Smooth muscle cell (in vitro differentiated cells): ENCODE measurements around the gene KRTAP9-3. TPM values are rescaled to one million over a fixed set of nuclear protein-coding genes. Genes with fewer than 3 reads are reported as not detected.
"Not testable (repeated sequence)": the region's sequence is repeated elsewhere in the genome, so short reads cannot be mapped to it uniquely, and the experiment has no call there.

Experiments
- DNase-seq: peaks from one replicate; lab custom pipeline; 2025; ENCODE audit not compliant: unreplicated experiment; lab: John Stamatoyannopoulos, UW
- H2AFZ ChIP-seq: fragments of 200-600 bp; sonication (generic); 2 replicates; pipeline ENCODE4 v1.6.0; 2016; ENCODE audit warnings: antibody characterized with exemption, low read depth, mild to moderate bottlenecking
- H3F3A ChIP-seq: fragments of 200-600 bp; sonication (generic); 2 replicates; pipeline ENCODE4 v1.6.0; 2017; ENCODE audit warnings: antibody characterized with exemption, low read depth
- H3K27ac ChIP-seq: fragments of 200-600 bp; sonication (generic); 2 replicates; pipeline ENCODE4 v1.5.1; 2016; ENCODE audit warnings: low read depth, mild to moderate bottlenecking
- H3K27me3 ChIP-seq: fragments of 200-600 bp; sonication (generic); 2 replicates; pipeline ENCODE4 v1.6.1; 2016; ENCODE audit warnings: low read depth, mild to moderate bottlenecking
- H3K36me3 ChIP-seq: fragments of 200-600 bp; sonication (generic); 2 replicates; pipeline ENCODE4 v1.5.1; 2016; ENCODE audit warnings: low read depth
- H3K4me1 ChIP-seq: fragments of 200-600 bp; sonication (generic); 2 replicates; pipeline ENCODE4 v1.5.1; 2016; ENCODE audit warnings: low read depth
- H3K4me2 ChIP-seq: fragments of 200-600 bp; sonication (generic); 2 replicates; pipeline ENCODE4 v1.6.0; 2016; ENCODE audit warnings: mild to moderate bottlenecking
- H3K4me3 ChIP-seq: fragments of 200-600 bp; sonication (generic); 2 replicates; pipeline ENCODE4 v1.5.1; 2016; ENCODE audit warnings: mild to moderate bottlenecking
- H3K79me2 ChIP-seq: fragments of 200-600 bp; sonication (generic); 2 replicates; pipeline ENCODE4 v1.6.0; 2016; ENCODE audit warnings: low read depth, mild to moderate bottlenecking
- H3K9ac ChIP-seq: fragments of 200-600 bp; sonication (generic); 2 replicates; pipeline ENCODE4 v1.6.0; 2016; ENCODE audit warnings: low read depth
- H3K9me3 ChIP-seq: fragments of 200-600 bp; sonication (generic); replicated peaks from 2 replicates; pipeline ENCODE4 v1.5.1; 2016; ENCODE audit warnings: low read depth
- H4K20me1 ChIP-seq: fragments of 200-600 bp; sonication (generic); 2 replicates; pipeline ENCODE4 v1.6.0; 2016; ENCODE audit warnings: low read depth
- WGBS: methylation state at CpG from one replicate; pipeline ENCODE4 v1.1.7; 2016; ENCODE audit warnings: low lambda C conversion rate; 5-methylcytosine and 5-hydroxymethylcytosine counted together
- polyA plus RNA-seq: library from polyadenylated mRNA; unstranded; fragments of >200 nt; fragmentation: Nextera tagmentation; extraction: Ambion mirVana; gene quantifications from 2 replicates; pipeline ENCODE4 v1.2.1, GENCODE V29; 2016
- total RNA-seq: library from RNA; depleted of rRNA; stranded (reverse); fragments of >200 nt; gene quantifications from 2 replicates; pipeline ENCODE4 v1.2.3, GENCODE V29; 2014
- TF ChIP-seq, protein P1 (sequence below): fragments of 200-600 bp; sonication (generic); IDR thresholded peaks from 2 replicates; pipeline ENCODE4 v1.5.1; 2017; ENCODE audit warnings: borderline replicate concordance, mild to moderate bottlenecking, antibody characterized with exemption; ENCODE audit not compliant: insufficient read depth, poor library complexity, severe bottlenecking

KRTAP9-3 gene, protein sequence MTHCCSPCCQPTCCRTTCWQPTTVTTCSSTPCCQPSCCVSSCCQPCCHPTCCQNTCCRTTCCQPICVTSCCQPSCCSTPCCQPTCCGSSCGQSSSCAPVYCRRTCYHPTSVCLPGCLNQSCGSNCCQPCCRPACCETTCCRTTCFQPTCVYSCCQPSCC
- not detected in 2 replicates for total RNA-seq
- polyA plus RNA-seq, result not detected in 2 replicates

DNA sequence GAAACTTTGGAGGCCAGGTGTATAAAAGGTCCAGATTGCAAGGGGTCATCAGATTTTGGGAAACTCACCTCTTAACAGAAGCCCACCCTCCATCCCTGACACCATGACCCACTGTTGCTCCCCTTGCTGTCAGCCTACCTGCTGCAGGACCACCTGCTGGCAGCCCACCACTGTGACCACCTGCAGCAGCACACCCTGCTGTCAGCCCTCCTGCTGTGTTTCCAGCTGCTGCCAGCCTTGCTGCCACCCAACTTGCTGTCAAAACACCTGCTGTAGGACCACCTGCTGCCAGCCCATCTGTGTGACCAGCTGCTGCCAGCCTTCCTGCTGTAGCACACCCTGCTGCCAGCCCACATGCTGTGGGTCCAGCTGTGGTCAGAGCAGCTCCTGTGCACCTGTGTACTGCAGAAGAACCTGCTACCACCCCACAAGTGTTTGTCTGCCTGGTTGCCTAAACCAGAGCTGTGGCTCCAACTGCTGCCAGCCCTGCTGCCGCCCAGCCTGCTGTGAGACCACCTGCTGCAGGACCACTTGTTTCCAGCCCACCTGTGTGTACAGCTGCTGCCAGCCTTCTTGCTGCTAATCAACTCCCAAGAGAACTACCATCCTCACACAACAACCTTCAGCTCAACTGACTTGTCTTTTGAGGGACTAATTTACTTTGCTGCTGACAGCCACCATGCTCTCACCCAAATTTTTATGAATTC lies at the start of gene KRTAP9-3:
KRTAP9-3 (plus strand) TSS at position 51 of the 707 bp plus-strand sequence; CDS start at position 104, 53 bp downstream.
- DNase-seq, H4K20me1 ChIP-seq, H3K4me1 ChIP-seq, H3K4me2 ChIP-seq, H3K27ac ChIP-seq, H2AFZ ChIP-seq, H3K79me2 ChIP-seq, H3F3A ChIP-seq, H3K4me3 ChIP-seq, H3K9ac ChIP-seq, H3K36me3 ChIP-seq, H3K9me3 ChIP-seq: not testable (repeated sequence)
- WGBS, result 75% methylated on average over 1 of the region's 1 CpG
- H3K27me3 ChIP-seq, result peaks cover 33% of the 10 kb centered on the region

DNA sequence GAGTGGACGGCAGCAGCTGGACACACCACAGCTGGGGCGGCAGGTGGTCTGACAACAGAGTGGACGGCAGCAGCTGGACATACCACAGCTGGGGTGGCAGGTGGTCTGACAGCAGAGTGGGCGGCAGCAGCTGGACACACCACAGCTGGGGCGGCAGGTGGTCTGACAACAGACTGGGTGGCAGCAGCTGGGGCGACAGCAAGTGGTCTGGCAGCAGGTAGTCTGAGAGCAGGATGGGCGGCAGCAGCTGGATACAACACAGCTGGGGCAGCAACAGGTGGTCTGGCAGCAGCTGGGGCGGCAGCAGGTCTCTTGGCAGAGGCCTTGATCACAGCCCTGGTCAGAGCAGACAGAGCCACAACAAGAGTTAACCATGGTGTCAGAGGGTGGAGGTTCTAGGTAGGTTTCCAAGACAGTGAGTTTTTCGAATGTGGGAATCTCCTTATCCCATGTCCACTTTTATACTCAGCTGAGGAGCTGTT lies 47.7 kb upstream of the KRTAP9-3 start, which contains the start of gene KRTAP4-1:
KRTAP4-1 (minus strand) TSS at position 432 of the 482 bp plus-strand sequence; CDS start at position 375, 57 bp downstream.
- Histone ChIP-seq H2AFZ (no peak within 1 kb of the TSS), H3K9ac (no peak within 1 kb of the TSS), H3K4me2 (no peak within 1 kb of the TSS), H3K9me3 (no peaks in the 10 kb centered on the region), H3K4me1 (no peaks in the 10 kb centered on the region), H3K27ac (no peak within 1 kb of the TSS), H3K79me2 (no peaks in the 10 kb centered on the region), H3K27me3 (peaks cover 9% of the 10 kb centered on the region), H3K4me3 (no peak within 1 kb of the TSS), H3K36me3 (no peaks in the 10 kb centered on the region), H4K20me1 (no peaks in the 10 kb centered on the region), H3F3A (no peaks in the 10 kb centered on the region)
- TF ChIP-seq, protein P1, sequence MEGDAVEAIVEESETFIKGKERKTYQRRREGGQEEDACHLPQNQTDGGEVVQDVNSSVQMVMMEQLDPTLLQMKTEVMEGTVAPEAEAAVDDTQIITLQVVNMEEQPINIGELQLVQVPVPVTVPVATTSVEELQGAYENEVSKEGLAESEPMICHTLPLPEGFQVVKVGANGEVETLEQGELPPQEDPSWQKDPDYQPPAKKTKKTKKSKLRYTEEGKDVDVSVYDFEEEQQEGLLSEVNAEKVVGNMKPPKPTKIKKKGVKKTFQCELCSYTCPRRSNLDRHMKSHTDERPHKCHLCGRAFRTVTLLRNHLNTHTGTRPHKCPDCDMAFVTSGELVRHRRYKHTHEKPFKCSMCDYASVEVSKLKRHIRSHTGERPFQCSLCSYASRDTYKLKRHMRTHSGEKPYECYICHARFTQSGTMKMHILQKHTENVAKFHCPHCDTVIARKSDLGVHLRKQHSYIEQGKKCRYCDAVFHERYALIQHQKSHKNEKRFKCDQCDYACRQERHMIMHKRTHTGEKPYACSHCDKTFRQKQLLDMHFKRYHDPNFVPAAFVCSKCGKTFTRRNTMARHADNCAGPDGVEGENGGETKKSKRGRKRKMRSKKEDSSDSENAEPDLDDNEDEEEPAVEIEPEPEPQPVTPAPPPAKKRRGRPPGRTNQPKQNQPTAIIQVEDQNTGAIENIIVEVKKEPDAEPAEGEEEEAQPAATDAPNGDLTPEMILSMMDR, result no peak
- no peak for DNase-seq
- WGBS, result 80% methylated on average over 9 of the region's 9 CpGs

DNA sequence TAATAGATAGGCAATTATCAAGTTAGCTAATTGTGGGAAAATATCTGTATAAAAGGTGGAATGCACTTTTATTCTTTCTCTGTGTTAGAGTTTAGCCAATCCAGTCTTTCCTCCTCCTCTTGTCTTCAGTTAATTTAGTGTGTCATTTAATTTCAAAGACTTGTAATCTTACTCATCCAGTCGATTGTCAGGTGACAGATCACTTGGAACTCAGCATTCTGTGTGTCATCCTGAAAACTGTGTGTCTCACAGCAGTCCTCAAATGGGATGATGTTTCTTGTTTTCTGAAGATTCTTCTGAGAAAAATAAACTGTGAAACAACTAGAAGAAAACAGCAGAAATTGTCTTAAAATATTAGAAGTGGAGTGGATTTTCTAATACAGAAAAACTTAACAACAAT lies 47.2 kb upstream of the KRTAP9-3 start:
- Histone ChIP-seq H2AFZ (no peak overlapping the region), H3K9me3 (no peaks in the 10 kb centered on the region), H3K4me1 (no peaks in the 10 kb centered on the region), H3K36me3 (no peaks in the 10 kb centered on the region), H4K20me1 (no peaks in the 10 kb centered on the region), H3K79me2 (no peaks in the 10 kb centered on the region), H3K9ac (no peak overlapping the region), H3K4me3 (no peak overlapping the region), H3K4me2 (no peak overlapping the region), H3F3A (no peaks in the 10 kb centered on the region), H3K27ac (no peak overlapping the region), H3K27me3 (peaks cover 9% of the 10 kb centered on the region)
- TF ChIP-seq, protein P1, result no peak
- DNase-seq, result no peak
- 88% methylated on average over 1 of the region's 1 CpG for WGBS

DNA sequence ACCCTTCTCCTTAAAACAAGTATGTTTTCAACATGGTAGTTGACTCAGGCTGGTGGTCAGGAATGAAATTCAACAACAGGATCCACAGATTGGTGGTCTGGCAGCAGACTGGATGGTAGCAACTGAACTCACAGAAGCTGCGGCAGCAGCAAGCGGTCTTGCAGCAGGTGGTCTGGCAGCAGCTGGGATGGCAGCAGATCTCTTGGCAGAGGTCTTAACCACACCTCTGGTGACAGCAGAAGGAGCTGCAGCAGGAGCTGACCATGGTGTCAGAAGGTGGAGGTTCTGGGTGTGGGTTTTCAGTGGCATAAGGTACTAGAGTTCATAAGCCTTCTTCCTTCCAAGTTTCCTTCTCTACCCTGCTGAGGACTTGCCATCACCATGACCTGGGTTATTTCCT lies 45.4 kb upstream of the KRTAP9-3 start:
- no peaks in the 10 kb centered on the region for H3K9me3 ChIP-seq
- WGBS, result 92% methylated on average over 2 of the region's 2 CpGs
- H3K36me3 ChIP-seq, result no peaks in the 10 kb centered on the region
- no peak overlapping the region for H3K4me2 ChIP-seq
- DNase-seq, result no peak
- H3K4me3 ChIP-seq, result no peak overlapping the region
- no peaks in the 10 kb centered on the region for H3F3A ChIP-seq
- no peak overlapping the region for H2AFZ ChIP-seq
- TF ChIP-seq, protein P1, result no peak
- no peaks in the 10 kb centered on the region for H4K20me1 ChIP-seq
- H3K27me3 ChIP-seq, result peaks cover 9% of the 10 kb centered on the region
- no peaks in the 10 kb centered on the region for H3K4me1 ChIP-seq
- no peak overlapping the region for H3K27ac ChIP-seq
- H3K9ac ChIP-seq, result no peak overlapping the region
- H3K79me2 ChIP-seq, result no peaks in the 10 kb centered on the region

DNA sequence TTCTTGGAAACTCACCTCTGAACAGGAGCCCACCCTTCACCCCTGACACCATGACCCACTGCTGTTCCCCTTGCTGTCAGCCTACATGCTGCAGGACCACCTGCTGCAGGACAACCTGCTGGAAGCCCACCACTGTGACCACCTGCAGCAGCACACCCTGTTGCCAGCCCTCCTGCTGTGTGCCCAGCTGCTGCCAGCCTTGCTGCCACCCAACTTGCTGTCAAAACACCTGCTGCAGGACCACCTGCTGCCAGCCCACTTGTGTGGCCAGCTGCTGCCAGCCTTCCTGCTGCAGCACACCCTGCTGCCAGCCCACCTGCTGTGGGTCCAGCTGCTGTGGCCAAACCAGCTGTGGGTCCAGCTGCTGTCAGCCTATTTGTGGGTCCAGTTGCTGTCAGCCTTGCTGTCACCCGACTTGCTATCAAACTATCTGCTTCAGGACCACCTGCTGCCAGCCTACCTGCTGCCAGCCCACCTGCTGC lies 42.4 kb upstream of the KRTAP9-3 start, which contains the start of gene KRTAP9-1:
KRTAP9-1 (plus strand) TSS at position 51 of the 482 bp plus-strand sequence; CDS start at position 51, 0 bp downstream.
- H2AFZ ChIP-seq, H3F3A ChIP-seq, H3K4me1 ChIP-seq, H4K20me1 ChIP-seq, H3K9ac ChIP-seq, H3K4me2 ChIP-seq, DNase-seq, H3K27ac ChIP-seq, H3K9me3 ChIP-seq, H3K79me2 ChIP-seq, H3K4me3 ChIP-seq, H3K27me3 ChIP-seq, H3K36me3 ChIP-seq: not testable (repeated sequence)
- 80% methylated on average over 1 of the region's 1 CpG for WGBS
